Bone marrow (tissue), 2 donors: ENCODE measurements around the gene FBXL16.

Experiments
- DNase-seq, 2 donors: peaks; one replicate each; lab custom pipeline; 2025; lab: John Stamatoyannopoulos, UW

Gene FBXL16

DNA sequence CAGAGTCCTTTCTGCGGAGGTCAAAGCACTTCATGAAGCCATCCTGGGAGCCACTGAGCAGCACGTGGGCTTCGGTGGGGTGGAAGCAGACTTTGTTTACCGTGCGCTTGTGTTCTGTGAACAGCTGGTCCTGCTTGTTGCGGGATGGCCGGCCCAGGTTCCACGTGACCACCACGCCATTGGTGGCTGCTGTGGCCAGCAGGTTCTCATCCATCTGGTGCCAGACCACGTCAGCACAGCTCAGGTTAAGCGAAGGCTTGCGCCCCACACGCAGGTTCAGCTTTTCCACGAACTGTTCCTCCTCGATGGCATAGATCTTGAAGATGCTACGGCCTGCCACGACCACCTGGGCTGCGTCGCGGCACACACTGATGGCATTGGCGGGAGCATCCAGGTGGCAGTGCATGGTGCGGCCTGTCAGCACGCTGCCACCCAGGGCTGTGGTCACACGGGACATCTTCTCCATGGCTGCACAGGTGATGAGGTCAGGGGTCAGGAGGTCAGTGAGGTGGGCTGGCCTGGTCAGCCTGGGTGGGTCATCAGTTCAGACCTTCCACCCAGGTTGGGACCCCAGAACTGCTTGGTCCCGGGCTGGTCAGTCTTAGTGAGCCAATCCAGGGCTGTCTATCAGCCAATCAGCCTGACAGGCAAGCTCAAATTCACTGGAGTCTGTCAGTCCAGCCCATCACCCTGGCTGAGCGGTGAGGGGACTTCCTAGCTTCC lies 16.3 kb downstream of the FBXL16 start:
- no peak for DNase-seq

DNA sequence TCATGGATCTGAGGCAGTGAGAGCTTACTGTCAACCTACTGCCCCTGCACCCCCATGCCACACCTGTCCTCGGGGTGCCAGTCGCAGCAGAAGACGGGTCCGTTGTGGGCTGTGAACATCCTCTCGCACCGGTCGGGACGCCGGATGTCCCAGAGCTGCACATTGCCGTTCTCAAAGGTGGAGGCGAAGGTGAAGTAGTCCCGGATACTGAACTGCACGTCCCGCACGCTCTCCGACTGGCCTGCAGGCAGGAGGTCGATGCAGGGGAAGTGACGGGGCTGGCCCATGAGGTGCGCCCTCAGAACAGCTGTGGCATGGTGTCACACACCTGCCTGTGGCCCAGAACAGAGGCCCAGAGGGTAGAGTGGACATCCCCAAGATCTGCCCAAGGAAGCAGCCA lies 18.1 kb downstream of the FBXL16 start:
- DNase-seq, result no peak

DNA sequence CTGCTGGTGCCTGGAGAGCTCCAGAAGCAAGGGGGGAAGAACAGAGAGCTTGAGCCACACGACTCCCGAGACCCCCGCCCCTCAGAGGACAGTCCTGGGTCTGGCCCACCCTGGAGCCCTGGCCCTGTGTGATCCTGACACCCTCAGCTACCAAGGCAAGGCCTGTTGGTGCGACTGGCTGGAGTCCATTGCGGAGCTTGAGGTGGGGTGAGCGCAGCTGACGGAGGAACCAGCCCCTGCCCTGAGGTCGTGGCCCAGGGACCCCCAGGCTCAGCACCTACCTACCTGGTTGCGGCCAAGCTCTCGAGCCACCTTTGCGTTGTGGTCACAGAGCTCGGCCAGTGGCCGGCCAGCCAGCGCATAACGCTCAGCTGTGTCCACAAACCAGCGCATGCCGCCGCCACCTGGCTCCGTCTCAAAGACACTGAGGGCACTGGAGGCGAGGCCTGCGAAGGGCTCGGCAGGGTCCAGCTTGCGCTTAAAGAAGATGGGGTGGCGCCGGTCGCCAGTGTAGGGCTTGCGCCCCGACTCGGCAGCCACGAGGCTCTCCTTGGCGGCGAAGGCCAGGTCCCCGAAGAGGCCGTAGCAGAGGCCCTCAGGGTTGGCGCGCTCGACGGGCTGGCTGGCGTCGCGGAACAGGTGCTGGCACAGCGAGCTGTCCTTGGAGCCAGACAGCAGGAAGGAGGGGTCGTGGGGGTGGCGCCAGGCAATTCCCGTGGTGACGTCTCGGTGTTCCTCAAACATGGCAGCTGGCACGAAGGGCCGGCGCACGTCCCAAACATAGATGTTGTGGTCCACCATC lies 18.9 kb downstream of the FBXL16 start:
- DNase-seq, result no peak

DNA sequence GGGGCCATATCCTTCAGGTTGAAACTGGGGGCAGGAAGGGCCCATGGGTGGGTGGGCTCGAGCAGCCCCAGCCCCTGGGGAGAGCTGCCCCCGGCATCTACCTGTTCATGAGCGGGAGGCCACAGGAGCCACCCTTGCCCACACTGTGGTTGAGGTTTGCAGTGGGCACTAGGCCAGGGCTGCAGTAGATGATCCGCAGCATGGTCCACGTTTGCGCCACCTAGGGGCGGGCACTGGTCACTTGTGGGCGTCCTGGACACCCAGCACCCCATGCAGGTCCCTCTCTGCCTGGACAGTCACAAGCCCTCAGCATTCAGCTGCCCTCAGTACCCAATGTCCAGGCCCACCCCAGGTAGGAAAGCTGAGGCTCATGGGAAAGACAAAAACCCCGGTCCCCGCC lies 19.6 kb downstream of the FBXL16 start:
- peak in 1 of 2 donors; percentile 9 for DNase-seq

DNA sequence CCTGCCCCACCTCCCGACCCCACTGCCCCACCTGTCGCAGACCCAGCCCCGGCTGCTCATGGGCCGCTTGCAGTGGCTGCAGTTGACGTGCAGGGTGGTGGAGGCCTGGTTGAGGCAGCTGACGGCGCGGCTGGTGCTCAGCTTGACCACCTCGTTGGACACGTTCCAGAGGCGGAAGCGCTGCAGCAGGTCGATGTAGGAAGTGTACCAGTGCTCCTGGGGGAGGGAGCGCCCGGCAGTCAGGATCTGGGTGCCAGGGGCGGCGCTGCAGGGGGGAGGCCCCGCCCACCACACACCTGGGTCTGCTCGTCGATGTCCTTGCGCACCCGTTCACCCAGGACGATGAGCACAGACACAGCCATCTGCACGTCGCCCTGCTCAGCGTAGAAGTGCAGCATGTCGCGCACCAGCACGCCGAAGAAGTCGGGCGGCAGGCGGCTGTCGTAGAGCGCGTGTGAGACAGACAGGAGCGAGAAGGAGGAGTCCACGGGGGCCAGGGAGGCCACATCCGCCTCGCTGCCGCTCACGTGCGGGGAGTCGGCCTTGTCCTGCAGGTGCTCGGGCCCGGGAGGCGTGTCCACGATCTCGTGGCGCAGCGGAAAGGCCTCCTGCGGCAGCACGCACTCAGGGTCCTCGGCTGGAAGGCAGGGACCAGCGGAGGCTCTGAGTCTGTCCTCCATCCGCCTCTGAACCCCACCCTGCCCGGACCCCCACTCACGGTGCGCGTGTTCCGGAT lies 20.5 kb downstream of the FBXL16 start:
- no peak for DNase-seq

DNA sequence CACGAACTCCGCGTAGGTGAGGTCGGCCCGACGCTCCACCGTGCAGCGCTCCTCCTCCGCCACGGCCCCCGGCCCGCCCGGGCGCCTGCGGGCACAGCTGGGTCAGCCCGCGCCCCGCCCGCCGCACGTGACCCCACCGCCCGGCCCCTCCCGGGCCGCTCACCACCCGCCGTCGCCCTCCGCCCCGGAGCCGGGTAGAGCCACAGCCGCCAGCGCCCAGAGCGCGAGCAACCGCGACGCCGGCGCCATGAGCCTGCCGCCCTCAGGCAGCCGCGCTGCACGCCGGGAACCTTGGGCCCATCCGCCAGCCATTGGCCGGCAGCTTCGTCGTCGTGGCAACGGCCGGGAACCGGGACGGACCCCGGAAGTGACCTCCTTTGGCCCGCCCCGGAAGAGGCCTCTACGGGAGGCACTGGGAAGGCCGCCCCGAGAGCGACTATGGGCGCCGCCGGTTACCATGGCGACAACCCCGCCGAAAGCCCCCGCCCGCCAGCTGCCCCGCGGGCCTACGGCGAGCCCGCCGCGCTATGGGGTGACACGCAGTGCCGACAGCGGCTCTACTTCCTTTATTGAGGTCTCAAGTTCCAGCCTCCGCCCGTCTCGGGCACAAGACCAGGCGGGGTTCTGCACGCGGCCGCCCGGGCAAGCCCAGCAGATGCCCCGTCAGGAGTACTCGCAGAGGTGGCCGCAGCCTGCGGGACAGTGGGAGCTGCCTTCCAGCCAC lies 21.4 kb downstream of the FBXL16 start, which contains the start of gene JMJD8:
TSS of gene JMJD8 (minus strand) at position 264 of the 724 bp plus-strand sequence. CDS start at position 249, 15 bp downstream.
- peak; percentile 74 to 87 for DNase-seq

DNA sequence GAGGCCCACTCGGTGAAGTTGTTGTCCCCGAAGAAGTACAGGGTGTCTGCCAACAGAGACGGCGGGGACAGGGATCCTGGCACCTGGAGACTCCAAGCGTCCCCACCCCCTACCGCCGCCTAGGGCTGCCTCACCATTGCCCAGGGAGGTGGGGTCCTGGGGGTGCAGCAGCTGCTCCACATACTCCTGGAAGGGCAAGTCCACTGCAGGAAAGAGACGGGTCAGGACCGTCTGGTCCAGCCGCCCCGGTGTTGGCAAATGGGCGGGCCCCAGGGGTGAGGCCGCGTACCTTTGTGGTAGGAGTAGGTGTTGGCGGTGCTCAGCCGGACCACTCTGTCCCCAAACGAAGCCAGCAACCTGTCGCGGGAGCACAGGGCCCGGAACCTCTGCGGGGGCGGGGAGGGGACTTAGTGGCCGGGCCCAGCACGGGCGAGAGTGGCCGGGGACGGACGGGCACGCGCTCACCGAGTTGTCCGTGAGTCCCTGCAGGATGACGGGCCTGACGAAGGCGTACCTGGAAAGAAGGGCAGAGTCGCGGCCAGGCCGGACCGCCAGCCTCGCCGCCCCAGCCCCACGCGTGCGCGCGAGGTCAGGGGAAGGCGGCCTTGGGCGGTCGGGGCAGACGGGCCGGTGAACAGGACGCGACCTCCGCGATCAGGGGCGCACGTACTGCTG lies 22.1 kb downstream of the FBXL16 start:
- no peak for DNase-seq

DNA sequence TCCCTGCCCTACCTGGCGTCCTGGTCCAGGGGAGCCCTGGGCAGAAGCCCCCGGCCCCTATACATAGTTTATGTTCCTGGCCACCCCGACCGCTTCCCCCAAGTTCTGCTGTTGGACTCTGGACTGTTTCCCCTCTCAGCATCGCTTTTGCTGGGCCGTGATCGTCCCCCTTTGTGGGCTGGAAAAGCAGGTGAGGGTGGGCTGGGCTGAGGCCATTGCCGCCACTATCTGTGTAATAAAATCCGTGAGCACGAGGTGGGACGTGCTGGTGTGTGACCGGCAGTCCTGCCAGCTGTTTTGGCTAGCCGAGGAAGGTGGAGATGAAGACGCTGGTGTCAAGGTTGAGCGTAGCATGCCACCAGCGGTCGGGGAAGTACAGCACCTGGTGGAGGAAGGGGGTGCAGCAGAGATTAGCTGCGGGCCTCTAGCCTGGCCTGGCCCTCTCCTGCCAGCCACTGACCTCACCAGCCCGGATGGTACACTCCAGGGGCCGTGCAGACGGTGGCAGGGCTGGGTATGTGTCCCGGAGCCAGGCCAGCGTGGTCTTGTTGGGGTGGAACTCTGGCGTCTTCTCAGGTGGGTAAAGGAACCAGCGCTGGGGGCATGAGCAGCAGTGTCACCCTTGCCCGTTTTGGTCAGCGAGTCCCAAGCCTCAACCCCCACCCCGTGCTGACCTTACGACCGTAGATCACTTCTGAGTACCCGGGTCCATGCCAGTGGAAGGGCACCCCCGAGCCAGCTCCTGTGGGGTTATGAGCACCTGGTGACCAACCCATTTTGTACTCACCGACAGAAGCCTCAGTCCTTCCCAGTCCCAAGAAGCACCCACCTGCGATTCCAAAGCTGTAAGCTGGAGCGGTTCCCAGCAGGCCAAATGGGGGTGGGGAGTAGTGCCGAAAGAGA lies 22.9 kb downstream of the FBXL16 start:
- no peak for DNase-seq

DNA sequence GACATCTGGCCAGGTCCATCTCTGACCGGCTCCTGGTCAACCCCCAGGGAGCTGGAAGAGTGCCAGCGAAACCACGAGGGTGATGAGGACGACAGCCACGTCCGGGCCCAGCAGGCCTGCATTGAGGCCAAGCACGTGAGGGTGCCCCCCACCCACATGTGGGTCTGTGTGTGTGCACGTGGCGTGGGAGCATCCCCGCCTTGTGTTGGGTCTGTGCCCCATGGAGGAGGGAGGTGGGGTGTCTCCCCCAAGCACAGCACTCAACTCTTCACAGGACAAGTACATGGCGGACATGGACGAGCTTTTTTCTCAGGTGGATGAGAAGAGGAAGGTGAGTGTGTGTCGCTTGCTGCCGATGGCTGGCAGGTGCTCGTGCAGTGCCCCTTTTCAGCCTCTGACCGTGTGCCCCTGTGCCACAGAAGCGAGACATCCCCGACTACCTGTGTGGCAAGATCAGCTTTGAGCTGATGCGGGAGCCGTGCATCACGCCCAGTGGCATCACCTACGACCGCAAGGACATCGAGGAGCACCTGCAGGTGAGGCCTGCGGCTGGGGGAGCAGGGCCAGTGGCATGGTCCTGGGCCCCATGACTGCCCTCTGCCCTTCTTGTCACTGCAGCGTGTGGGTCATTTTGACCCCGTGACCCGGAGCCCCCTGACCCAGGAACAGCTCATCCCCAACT lies 23.7 kb downstream of the FBXL16 start:
- DNase-seq, result no peak

DNA sequence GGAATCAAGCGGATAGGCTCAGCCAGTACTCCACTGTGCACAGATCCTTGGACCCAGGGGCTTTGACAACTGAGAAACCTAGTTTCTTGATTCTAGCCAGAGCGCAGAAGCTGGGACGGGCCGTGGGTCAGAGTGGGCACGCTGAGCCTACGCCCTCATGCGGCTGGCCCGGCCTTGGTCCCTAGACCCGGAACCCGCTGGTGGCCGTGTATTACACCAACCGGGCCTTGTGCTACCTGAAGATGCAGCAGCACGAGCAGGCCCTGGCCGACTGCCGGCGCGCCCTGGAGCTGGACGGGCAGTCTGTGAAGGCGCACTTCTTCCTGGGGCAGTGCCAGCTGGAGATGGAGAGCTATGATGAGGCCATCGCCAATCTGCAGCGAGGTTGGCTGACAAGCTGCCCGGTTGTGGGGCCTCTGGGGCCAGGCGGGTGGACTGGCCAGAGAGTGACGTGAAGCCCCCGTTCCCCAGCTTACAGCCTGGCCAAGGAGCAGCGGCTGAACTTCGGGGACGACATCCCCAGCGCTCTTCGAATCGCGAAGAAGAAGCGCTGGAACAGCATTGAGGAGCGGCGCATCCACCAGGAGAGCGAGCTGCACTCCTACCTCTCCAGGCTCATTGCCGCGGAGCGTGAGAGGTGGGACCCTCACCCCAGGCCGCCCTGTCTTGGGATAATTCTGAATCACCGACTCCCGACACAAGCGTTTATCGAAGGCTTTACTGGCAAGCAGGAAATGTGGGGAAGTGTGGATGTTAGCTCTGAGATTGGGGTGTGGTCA lies 24.4 kb downstream of the FBXL16 start:
- DNase-seq, result peak in 1 of 2 donors; percentile 9

DNA sequence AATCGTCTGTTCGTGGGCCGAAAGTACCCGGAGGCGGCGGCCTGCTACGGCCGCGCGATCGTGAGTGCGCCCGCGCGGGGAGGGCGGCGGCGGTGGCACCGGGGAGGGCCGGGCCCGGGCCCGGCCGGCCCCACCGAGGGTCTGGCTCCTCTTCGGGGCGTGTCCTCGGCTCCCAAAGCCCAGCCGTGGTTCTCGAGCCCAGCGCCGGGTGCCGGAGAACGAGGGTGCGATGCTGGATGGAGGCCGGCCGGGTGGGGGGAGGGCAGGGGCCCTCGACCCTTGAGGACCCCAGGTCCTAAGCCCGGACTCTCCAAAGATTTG lies 25.0 kb downstream of the FBXL16 start:
- no peak for DNase-seq

DNA sequence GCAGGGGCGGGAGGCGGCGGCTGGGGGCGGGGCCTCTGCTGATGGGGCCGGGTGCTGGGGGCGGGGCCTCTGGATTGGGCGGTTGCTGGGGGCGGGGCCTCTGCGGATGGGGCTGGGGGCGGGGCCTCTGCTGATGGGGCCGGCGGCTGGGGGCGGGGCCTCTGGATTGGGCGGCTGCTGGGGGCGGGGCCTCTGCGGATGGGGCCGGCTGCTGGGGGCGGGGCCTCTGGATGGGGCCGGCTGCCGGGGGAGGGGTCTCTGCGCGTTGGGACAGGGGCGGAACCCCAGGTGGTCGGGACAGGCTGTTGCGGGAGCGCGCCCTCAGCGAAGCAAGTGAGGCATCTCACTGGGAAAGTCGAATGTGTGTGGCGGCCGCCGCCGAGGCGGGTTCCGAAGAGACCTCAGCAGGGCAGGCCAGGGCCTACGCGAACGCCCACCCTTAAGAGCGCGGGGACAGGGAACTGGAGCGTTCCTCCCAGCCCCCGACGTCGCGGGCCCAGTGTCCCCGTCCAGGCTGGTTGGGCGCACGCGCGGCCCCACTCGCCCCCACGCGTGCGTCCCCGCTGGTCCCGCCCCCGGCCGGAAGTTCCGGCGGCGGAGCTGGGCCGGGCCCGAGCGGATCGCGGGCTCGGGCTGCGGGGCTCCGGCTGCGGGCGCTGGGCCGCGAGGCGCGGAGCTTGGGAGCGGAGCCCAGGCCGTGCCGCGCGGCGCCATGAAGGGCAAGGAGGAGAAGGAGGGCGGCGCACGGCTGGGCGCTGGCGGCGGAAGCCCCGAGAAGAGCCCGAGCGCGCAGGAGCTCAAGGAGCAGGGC lies 25.6 kb downstream of the FBXL16 start, which contains the start of gene STUB1:
TSS of gene STUB1 (plus strand) at position 597 of the 811 bp plus-strand sequence. CDS start at position 713, 116 bp downstream.
- DNase-seq, result peak; percentile 66 to 82

DNA sequence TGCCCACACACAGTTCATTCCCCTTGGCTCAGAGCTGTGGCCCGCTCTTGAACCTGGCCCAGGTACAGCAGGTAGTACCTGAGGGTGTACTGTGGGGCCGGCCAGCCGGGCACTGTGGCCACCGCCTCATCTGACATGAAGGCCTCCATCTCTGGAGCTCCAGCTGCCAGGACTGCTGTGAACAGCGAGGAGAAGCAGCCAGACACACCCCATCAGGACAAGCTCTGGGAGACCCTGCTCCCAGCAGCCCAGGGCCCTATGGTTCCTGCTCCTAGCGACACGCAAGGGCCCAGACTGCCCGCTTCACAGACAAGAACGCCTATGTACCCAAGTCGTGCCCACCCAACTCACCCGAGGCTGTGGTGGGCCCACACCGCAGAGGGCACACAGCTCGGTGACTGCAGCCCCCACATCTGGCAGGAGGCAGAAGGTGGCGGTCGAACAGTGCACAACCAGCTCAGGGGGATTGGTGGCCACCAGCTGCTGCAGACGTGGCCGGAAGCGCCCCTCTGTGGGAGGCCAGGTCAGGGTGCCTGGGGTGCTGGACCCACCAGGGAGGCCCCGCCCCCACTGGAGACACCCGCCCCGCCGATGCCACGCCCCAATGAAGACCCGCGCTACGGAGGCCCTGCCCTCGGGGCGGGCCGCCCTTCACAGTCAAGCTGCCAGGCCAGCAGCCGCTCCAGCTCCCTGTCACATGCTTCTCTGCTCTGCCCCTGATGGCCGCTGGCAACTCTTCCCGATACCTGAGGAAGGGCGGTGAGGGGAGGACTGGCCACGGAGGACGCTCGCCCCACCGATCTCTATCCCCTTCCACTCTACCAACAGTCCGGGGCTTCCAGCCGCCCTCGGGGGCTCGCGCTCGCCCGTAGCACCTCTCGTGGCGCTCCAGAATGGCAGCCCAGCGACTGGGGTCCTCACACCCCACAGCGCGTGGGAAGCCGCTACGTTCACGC lies 26.5 kb downstream of the FBXL16 start:
- DNase-seq, result peak; percentile 33 to 76

DNA sequence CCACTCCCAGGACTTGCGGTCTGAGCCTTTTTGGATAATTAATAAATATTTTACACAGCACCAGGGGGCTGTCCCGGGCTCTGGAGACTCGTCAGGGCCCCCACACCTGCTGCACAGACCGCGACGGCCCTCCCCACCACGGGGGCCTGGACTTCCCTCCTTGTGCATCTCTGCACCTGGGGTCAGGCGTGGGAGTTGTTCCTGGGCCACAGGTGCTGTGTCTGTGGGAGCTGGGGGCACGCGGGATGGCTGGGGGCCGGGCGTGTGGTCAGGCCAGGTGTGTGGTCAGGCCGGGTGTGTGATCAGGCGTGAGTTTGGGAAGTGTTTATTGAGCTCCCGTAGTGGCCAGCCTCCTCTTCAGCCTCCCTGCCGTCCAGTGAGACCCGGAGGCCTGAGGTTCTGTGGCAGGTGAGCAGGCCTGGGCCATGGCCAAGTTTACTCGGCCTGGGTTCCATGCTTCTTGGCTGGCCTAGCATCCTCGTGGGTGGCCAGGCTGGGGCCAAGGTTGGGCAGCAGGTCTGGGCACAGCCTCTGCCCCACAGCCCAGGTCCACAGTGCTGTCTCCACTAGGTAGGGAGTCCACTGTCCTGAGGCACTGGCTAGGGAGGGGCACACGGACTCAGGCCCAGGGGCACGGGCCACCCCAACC lies 27.3 kb downstream of the FBXL16 start:
- DNase-seq, result no peak

DNA sequence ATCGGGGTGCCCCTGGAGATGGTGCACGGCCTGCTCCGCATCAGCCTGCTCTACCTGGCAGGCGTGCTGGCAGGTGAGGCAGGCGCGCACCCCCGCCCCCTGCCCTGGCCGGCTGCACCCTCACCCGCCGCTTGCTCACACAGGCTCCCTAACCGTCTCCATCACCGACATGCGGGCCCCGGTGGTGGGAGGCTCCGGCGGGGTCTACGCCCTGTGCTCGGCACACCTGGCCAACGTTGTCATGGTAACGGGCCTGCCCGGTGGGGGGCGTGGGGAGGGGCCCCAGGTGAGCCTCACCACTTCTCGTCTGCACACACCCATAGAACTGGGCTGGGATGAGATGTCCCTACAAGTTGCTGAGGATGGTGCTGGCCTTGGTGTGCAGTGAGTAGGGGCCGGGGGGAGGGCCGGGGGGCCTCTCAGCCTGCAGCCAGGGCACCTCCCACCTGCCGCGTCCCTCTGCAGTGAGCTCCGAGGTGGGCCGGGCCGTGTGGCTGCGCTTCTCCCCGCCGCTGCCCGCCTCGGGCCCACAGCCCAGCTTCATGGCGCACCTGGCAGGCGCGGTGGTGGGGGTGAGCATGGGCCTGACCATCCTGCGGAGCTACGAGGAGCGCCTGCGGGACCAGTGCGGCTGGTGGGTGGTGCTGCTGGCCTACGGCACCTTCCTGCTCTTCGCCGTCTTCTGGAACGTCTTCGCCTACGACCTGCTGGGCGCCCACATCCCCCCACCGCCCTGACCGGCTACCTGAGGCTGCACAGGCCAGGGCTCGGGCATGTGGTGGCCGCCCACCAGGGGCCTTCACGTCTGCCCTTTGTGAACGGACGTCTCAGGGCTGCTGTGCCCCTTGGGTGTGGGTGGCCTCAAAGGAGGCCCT lies 28.0 kb downstream of the FBXL16 start:
- DNase-seq, result no peak
